Thoracic aorta (tissue), 2 donors: ENCODE measurements around the gene MAP3K5. TPM values are rescaled to one million over a fixed set of nuclear protein-coding genes. Genes with fewer than 3 reads are reported as not detected.
A peak's percentile ranks its signal among the peaks of the same experiment; 100 is the strongest.

Experiments used
- ATAC-seq: fragments of 150-250 bp; one replicate; pipeline ENCODE4 v1.8.0; 2017; ENCODE audit warnings: low read depth; ENCODE audit not compliant: insufficient number of reproducible peaks, low FRiP score
- DNase-seq: peaks from one replicate; pipeline ENCODE4 v3.0.0-alpha.2; 2020; ENCODE audit warnings: low spot score
- H3K27ac ChIP-seq, 2 donors: fragments of 200-600 bp; sonication (generic); 1 replicate in 1 of 2; 2 replicates in 1 of 2; pipeline ENCODE4 v1.5.1; 2016; ENCODE audit warnings: mild to moderate bottlenecking in 2 of 2, moderate library complexity in 2 of 2
- H3K27me3 ChIP-seq: fragments of 200-600 bp; sonication (generic); replicated peaks from 2 replicates; pipeline ENCODE4 v1.6.0; 2016; ENCODE audit warnings: mild to moderate bottlenecking; ENCODE audit not compliant: insufficient read depth
- H3K36me3 ChIP-seq: fragments of 200-600 bp; sonication (generic); one replicate; pipeline ENCODE4 v1.5.1; 2016
- H3K4me1 ChIP-seq, 2 donors: fragments of 200-600 bp; sonication (generic); 1 replicate in 1 of 2; 2 replicates in 1 of 2; pipeline versions ENCODE4 v1.5.1 to v1.6.0; 2016; ENCODE audit warnings: low read depth in 2 of 2, mild to moderate bottlenecking in 1 of 2; ENCODE audit not compliant: control insufficient read depth in 1 of 2
- H3K4me3 ChIP-seq: fragments of 200-600 bp; sonication (generic); 2 replicates; pipeline ENCODE4 v1.5.1; 2016; ENCODE audit warnings: mild to moderate bottlenecking
- H3K9me3 ChIP-seq: fragments of 200-600 bp; sonication (generic); 2 replicates; pipeline ENCODE4 v1.5.1; 2016
- total RNA-seq, 2 donors: library from RNA; depleted of rRNA; stranded (reverse); fragments of >200 nt; gene quantifications; one replicate each; pipeline versions ENCODE4 v1.1.0 to v1.2.3, GENCODE V29; 2016
- TF ChIP-seq, protein P1 (sequence below): fragments of 200-600 bp; sonication (generic); IDR thresholded peaks from one replicate; pipeline ENCODE4 v1.5.1; 2019; ENCODE audit warnings: antibody characterized with exemption

The MAP3K5 gene
- total RNA-seq, 2 donors from 2014 or later = 73.6 to 101 TPM

DNA sequence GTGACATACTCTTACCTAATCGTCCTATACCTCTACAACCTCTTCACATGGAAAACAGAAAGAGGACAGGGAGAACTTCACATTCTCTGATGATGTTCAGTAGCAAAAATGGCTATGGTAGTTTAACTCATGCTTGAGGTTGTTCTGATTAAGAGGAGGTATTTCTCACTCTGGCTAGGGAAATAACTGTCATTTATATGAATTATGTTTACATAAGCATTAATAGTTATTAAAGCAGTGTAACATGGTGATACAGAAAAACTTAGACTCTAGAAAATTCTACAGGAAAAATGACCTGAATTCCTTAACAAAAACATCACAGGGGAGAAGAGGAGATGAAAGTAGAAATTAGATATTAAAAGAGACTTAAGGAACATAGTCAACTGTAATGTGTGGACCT, 57.3 kb downstream of the MAP3K5 start:
- DNase-seq (no peak), ATAC-seq (no peak)
- TF ChIP-seq, protein P1, sequence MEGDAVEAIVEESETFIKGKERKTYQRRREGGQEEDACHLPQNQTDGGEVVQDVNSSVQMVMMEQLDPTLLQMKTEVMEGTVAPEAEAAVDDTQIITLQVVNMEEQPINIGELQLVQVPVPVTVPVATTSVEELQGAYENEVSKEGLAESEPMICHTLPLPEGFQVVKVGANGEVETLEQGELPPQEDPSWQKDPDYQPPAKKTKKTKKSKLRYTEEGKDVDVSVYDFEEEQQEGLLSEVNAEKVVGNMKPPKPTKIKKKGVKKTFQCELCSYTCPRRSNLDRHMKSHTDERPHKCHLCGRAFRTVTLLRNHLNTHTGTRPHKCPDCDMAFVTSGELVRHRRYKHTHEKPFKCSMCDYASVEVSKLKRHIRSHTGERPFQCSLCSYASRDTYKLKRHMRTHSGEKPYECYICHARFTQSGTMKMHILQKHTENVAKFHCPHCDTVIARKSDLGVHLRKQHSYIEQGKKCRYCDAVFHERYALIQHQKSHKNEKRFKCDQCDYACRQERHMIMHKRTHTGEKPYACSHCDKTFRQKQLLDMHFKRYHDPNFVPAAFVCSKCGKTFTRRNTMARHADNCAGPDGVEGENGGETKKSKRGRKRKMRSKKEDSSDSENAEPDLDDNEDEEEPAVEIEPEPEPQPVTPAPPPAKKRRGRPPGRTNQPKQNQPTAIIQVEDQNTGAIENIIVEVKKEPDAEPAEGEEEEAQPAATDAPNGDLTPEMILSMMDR = no peak
- no peaks in the 10 kb centered on the region for H3K9me3 ChIP-seq
- no peaks in the 10 kb centered on the region for H3K36me3 ChIP-seq
- no peaks in the 10 kb centered on the region for H3K27me3 ChIP-seq
- H3K4me3 ChIP-seq = no peak overlapping the region
- peaks cover 32 to 79% of the 10 kb centered on the region in 2 donors for H3K4me1 ChIP-seq
- peak overlapping the region; percentile 45 to 73 for H3K27ac ChIP-seq

DNA sequence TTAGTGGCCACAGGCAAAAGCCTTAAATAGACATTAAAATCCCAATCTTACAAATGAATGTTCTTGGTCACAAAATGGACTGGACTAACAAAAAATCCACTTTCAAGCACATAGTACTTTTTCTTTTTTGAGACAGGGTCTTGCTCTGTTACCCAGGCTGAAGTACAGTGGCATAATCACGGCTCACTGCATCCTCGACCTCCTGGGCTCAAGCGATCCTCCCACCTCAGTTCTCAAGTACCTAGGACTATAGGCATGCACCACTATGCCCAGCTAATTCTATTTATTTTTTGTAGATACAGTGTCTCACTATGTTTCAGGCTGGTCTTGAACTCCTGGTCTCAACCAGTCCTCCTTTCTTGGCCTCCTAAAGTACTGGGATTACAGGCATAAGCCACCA, 59.4 kb downstream of the MAP3K5 start:
- H3K27ac ChIP-seq = no peak overlapping the region
- no peak overlapping the region for H3K4me3 ChIP-seq
- H3K9me3 ChIP-seq = no peaks in the 10 kb centered on the region
- H3K27me3 ChIP-seq = no peaks in the 10 kb centered on the region
- H3K36me3 ChIP-seq = no peaks in the 10 kb centered on the region
- DNase-seq (no peak), ATAC-seq (no peak)
- TF ChIP-seq, protein P1 = no peak
- peaks cover 26 to 75% of the 10 kb centered on the region in 2 donors for H3K4me1 ChIP-seq

DNA sequence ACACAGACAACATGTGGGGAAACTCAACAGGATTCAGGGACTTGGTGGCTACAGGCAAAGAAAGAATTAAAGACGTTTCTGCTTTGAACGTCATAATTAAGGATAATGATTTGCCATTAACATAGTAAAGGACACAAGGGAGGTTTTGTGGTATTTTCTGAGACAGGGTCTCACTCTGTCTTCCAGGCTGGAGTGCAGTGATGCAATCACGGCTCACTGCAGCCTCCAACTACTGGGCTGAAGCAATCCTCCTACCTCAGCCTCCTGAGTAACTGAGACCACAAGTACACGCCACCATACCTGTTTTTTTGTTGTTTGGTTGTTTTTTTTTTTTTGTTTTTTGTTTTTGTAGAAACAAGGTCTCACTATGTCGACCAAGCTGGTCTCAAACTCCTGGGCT, 62.4 kb downstream of the MAP3K5 start:
- Histone ChIP-seq H3K4me3 (no peak overlapping the region), H3K9me3 (no peaks in the 10 kb centered on the region)

DNA sequence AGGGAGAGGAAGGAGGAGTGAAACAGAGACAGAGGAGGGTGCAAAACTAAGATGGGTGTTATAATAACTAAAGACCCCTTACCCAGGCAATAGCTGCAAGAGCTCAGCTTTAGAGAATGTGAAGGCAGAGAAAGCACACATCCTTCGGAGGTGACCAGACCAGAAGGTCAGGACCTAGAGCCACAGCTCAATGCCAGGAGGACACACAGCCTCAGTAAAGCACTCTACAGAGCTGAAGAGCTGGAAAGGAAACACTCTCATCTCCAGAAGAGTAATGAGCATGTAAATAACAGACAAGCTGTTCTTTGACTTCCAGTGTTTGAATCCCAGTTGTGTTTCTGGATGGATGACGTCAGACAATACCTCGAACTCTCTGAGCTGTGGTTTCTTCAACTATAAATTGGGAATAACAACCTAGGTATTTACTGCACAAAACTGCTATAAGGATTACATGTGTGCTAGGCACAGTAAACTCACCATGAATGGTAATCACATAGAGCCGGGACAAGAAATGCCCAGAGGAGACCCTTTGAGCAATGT, 63.2 kb downstream of the MAP3K5 start:
- Histone ChIP-seq H3K4me3 (no peak overlapping the region), H3K4me1 (peaks cover 6 to 53% of the 10 kb centered on the region in 2 donors), H3K36me3 (no peaks in the 10 kb centered on the region), H3K27ac (no peak overlapping the region), H3K9me3 (no peaks in the 10 kb centered on the region), H3K27me3 (no peaks in the 10 kb centered on the region)
- TF ChIP-seq, protein P1 = no peak
- ATAC-seq (no peak), DNase-seq (no peak)

More for the DNA sequence above, 62.4 kb downstream of the MAP3K5 start:
- no peaks in the 10 kb centered on the region for H3K36me3 ChIP-seq
- DNase-seq (no peak), ATAC-seq (no peak)
- TF ChIP-seq, protein P1 = no peak
- no peak overlapping the region for H3K27ac ChIP-seq
- no peaks in the 10 kb centered on the region for H3K27me3 ChIP-seq
- peaks cover 6 to 51% of the 10 kb centered on the region in 2 donors for H3K4me1 ChIP-seq

DNA sequence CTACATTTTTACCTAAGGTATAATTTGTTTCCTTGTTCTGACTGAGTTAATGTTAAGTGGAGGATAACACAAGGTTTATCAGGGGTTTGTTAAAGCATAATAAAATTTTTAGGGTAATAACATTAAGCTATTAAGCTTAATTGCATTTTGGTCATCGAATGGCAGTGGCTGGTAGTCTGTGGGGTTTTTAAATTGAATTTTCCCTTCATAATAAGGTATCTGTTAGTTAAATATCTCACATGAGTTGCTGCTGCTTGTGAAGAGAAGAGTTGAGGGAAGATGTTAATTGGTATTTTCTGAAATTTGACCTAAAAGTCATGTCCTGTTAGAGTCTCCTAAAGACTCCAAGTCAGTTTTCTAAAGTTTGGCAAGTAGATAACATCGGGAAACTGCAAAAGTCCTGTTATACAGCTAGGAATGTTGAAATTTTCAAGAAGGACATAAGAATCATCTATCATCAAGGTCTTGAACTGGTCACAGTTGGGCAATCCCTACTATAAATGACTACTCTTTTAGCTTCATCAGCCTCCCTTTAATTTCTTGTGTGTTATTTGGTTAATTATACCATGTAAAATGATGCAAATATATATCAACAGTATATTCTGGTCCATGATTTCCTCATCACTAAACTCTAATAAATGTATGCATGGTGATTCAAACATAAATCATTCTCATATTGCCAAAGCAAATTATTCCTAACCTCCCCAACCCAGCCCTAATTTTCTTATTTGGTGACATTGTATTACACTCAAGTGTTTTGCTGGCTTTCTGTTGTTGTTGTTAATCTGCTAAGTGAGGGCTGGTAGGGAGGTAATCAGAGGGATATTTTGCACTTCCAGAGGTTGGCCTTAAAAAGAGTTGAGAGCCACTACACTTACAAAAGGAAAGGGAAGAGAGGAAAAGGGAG, 64.0 kb downstream of the MAP3K5 start:
- H3K27ac ChIP-seq = no peak overlapping the region
- TF ChIP-seq, protein P1 = no peak
- no peaks in the 10 kb centered on the region for H3K9me3 ChIP-seq
- H3K4me3 ChIP-seq = no peak overlapping the region
- DNase-seq = no peak
- no peaks in the 10 kb centered on the region for H3K27me3 ChIP-seq
- H3K4me1 ChIP-seq = peaks cover 10 to 53% of the 10 kb centered on the region in 2 donors
- ATAC-seq = no peak
- no peaks in the 10 kb centered on the region for H3K36me3 ChIP-seq
